HepG2 (cell line): ENCODE measurements around the gene SHISA7.

Experiments
- CC2D1A ChIP-seq: sonication (generic); formaldehyde crosslinking; IDR thresholded peaks from 2 replicates; pipeline ENCODE4 v1.8.1; 2023; ENCODE audit warnings: mild to moderate bottlenecking, missing genetic modification reagents
- CTCF ChIP-seq: sonication (generic); formaldehyde crosslinking; IDR thresholded peaks from 2 replicates; pipeline ENCODE4 v1.5.0; 2020; ENCODE audit warnings: mild to moderate bottlenecking, missing genetic modification reagents, moderate library complexity
- EHMT2 ChIP-seq: fragments of 200-600 bp; sonication (generic); IDR thresholded peaks from 2 replicates; pipeline ENCODE4 v1.7.0; 2017; ENCODE audit warnings: antibody characterized with exemption, low read depth, low read length, borderline replicate concordance
- ZBTB49 ChIP-seq: sonication (generic); formaldehyde crosslinking; IDR thresholded peaks from 2 replicates; pipeline ENCODE4 v1.4.0; 2020; ENCODE audit warnings: missing genetic modification reagents, borderline replicate concordance

GRCh38 chr19:55382522-55383054 is 60.5 kb downstream of the SHISA7 start:
- TF ChIP-seq CC2D1A (CRISPR knock-in tag) = no peak
- TF ChIP-seq EHMT2 = no peak
- TF ChIP-seq CTCF (CRISPR knock-in tag) = no peak
- no peak for TF ChIP-seq ZBTB49 (CRISPR knock-in tag)
